HL-60 (cell line): ENCODE data around the gene WDR43.

Source experiments
- DNase-seq, 2 experiments: peaks; one replicate each; pipeline ENCODE4 v3.0.0-alpha.2; 2010 to 2020; ENCODE audit warnings: low read depth in 1 of 2, low spot score in 1 of 2
- H3K27ac ChIP-seq: fragments of 250-450 bp; sonication (Bioruptor Pico); replicated peaks from 2 replicates; pipeline ENCODE4 v1.5.1; 2020; ENCODE audit warnings: mild to moderate bottlenecking, moderate library complexity
- H3K27me3 ChIP-seq: fragments of 250-450 bp; sonication (Bioruptor Pico); 2 replicates; pipeline ENCODE4 v1.5.1; 2021; ENCODE audit warnings: mild to moderate bottlenecking, moderate library complexity; ENCODE audit not compliant: insufficient read depth, poor library complexity, severe bottlenecking
- H3K4me3 ChIP-seq: replicated peaks from 2 replicates; pipeline ENCODE4 v1.5.1; 2011; ENCODE audit warnings: mild to moderate bottlenecking, control low read depth, low read length; ENCODE audit not compliant: insufficient read depth
- CTCF ChIP-seq: IDR thresholded peaks from one replicate; pipeline ENCODE4 v1.5.1; 2011; ENCODE audit warnings: low read length, control low read depth, inconsistent platforms; ENCODE audit not compliant: insufficient read depth
- GABPA ChIP-seq: IDR thresholded peaks from 2 replicates; pipeline ENCODE4 v1.6.1; 2012; ENCODE audit warnings: low read depth
- POLR2AphosphoS5 ChIP-seq: IDR thresholded peaks from 2 replicates; pipeline ENCODE4 v1.6.1; 2012; ENCODE audit warnings: low read depth
- REST ChIP-seq: IDR thresholded peaks from 2 replicates; pipeline ENCODE4 v1.6.1; 2012; ENCODE audit warnings: low read depth; ENCODE audit not compliant: insufficient replicate concordance
- SPI1 ChIP-seq: IDR thresholded peaks from 2 replicates; pipeline ENCODE4 v1.6.1; 2012; ENCODE audit warnings: low read depth, mild to moderate bottlenecking, borderline replicate concordance

WDR43 gene

GRCh38 chr2:28944535-28945248, 50.2 kb downstream of the WDR43 start:
- no peak overlapping the region for H3K4me3 ChIP-seq
- H3K27me3 ChIP-seq: no peaks in the 10 kb centered on the region
- H3K27ac ChIP-seq: no peak overlapping the region
- DNase-seq: no peak
- no peak for TF ChIP-seq SPI1
- no peak for TF ChIP-seq CTCF
- no peak for TF ChIP-seq REST
- no peak for TF ChIP-seq GABPA

GRCh38 chr2:28948160-28948559, 53.7 kb downstream of the WDR43 start:
- TF ChIP-seq CTCF (no peak), SPI1 (no peak), GABPA (no peak), POLR2AphosphoS5 (no peak), REST (no peak)
- DNase-seq: no peak
- no peak overlapping the region for H3K4me3 ChIP-seq
- H3K27ac ChIP-seq: no peak overlapping the region
- H3K27me3 ChIP-seq: no peaks in the 10 kb centered on the region

GRCh38 chr2:28949190-28949589, 54.7 kb downstream of the WDR43 start:
- DNase-seq: no peak
- no peak overlapping the region for H3K27ac ChIP-seq
- H3K4me3 ChIP-seq: no peak overlapping the region
- no peaks in the 10 kb centered on the region for H3K27me3 ChIP-seq
- TF ChIP-seq SPI1: no peak
- TF ChIP-seq CTCF: no peak
